DMS79 (cell line): ENCODE measurements around the gene ITGB7.
A peak's percentile ranks its signal among the peaks of the same experiment; 100 is the strongest.

Experiments
- DNase-seq: peaks from one replicate; lab custom pipeline; 2025; lab: John Stamatoyannopoulos, UW

Gene ITGB7

DNA sequence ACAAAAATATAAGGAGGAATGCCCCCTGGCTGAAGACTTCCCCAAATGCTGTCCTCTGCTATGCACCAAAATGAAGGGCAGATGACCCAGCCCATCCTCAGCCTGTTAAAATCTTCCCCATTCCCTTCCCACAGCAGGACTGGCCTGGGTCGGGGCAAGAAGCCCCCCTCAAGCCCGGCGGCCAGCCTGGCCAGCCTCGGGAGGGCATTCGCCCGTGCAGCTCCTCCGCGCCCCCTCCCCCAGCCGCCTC is 24.5 kb upstream of the ITGB7 start:
- DNase-seq = no peak

DNA sequence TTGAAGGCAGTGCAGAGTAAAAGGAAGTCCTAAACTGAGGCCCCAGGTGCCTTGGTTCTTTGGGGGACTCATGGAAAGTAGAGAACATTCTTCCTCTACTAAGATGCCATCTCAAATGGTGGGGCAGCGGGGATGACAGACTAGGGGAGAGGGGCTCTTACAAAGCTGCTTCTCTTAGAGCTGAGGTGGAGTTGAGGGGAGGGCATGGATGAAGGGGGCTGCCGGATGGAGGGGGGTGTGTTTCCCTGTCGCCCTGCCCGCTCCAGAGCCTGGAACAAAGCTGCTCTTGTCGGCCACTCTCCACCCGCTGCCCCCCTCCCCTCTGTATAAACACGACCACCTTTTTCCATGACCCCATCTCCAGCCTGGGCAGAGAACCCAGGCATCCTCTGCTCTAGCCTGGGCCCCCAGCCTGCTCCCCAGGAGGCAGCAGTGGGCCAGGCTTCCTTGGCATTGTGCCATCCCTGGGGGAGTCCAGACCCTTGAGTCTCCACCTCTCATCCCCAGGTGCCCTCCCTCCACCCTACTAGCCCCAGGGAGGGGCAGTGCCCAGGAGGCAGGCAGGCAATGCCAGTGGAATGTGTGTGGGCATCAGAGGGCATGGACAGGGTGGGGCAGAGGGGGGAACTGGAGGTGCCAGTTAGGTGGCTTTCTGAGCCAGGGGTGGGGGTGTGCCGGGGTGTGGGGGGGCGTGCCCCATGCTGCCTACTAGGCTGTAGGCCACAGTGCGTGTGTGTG is 23.2 kb upstream of the ITGB7 start:
- DNase-seq = no peak

DNA sequence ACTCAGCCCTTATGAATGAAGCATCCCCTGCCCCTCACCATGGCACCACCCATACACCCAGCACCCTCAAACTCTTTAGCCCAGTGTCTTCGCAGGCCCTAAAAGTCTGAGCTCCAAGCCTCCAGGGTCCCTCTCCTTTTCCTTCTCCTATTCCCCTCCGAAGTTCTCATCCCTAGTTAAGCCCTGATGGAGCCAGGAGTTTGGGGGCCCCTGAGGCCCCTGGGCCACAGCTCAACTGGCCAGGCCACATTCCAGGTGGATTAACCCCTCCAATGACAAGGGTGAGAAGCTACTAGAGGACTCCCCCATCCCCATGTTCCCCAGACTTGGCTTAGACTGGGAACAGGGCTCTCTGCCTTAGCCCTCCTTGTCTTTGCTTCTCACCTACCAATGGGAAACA is 22.4 kb upstream of the ITGB7 start:
- DNase-seq = no peak

DNA sequence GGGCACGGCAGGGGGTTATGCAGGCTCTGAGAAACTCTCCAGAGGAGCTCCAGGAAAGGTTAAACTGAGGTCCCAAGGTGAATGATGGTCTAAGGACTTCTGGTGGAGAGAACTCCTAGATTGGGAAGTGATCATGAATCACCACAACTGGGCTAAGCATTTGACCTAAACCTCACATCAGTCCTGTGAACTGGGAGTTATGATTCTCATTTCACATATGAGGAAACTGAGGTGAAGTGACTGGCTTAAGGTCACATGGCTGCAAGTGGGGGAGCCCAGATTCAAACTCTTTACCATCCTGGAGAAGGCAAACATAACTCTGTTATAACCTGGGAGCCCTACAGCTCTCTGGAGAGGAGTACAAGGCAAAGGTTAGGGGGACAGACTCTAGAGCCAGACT is 20.8 kb upstream of the ITGB7 start:
- DNase-seq = no peak

DNA sequence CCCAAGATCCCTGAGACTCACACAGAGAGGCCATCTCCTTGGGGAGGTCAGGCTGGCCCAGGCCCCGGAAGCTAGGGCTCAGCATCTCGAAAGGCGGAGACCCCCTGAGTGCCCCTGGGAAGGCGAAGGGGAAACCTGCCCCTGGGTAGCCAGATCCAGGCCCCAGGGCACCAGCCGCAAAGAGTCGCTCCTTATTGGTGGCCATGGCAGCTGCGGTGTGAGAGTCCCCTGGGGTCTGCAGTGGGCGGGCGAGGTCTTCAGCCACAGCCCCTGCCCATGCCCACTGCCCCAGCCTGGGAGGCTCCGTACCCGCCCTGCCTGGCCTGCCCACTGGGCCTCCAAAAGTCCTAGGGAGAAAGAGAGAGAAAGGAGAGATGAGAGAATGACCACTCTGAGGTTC is 20.3 kb upstream of the ITGB7 start:
- no peak for DNase-seq

DNA sequence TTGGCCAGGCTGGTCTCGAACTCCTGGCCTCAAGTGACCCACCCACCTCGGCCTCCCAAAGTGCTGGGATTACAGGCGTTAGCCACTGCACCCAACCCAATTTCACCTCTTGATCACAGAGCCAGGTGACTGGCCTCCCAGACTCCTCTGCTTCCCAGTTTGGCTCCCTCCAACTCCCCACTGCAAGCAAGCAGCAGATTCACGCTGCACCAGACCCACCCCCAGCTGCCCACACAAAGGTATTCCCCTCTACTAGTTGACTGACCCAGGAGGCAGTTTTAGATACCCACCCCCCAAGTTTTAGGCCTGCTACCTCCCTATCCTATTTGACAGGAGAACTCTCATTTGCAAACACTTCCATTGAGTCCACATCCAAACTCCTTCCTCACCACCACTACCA is 19.8 kb upstream of the ITGB7 start:
- no peak for DNase-seq

DNA sequence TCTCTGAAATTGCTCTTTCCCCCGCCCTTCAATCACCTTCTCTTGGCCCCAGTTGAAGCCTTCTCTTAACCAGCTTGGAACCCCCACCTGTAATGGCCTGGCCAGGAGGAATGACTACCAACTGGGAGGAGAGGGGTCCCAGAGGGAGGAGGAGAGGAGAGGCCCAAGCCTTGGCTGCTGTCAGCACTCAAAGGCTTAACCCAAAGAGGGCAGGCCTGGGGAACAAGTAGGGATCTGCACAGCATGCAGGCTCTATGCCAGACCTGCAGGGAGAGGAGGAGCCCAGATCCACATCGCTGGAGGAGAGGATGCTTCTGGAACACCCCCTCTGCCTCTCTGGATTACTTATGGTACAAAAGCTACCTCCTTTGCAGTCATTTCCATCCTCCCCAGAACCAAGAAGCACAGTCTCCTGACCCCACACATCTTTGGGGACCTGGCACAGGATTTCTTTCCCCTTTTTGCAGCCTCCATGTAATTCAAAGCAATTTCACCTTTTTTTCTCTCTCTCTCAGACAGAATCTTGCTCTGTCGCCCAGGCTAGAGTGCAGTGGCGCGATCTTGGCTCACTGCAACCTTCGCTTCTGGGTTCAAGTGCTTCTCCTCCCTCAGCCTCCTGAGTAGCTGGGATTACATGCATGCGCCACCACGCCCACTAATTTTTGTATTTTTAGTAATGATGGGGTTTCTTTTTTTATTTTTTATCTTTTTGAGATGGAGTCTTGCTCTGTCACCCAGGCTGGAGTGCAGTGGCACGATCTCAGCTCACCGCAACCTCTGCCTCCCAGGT is 18.8 kb upstream of the ITGB7 start:
- DNase-seq = no peak

DNA sequence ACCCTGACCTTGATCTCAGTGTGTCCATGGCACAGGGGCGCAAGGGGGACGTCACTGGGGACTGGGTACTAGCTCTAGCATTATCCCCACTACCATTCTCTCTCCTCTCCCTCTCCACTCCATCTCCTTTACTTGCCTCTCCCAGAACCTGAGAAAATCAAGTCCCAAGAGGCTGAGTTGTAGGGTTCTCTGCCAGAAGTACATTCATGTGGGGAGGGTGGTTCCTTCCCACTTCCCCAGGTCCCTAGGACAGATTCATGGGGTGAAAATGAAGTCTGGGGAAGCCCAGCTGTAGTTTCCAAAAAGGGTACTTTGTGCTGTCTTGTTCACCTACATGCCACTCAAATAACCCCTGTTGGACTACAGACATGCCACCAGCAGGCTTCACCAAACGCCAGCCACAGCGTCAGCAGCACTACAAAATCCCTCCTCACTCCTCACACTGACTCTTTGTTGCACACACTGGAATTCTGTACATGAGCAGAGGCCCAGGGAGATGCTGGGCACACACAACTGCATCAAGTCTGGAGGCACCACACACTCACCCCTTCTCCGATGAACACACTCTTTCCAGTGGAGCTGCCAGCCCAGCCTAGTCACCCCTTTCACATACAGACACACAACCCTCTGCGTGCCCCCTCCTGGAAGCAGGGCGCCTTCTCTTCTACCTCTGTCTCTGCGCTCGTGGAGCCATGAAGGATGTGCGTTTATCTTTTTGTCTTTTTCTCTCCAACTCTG is 18.0 kb upstream of the ITGB7 start:
- DNase-seq = no peak

DNA sequence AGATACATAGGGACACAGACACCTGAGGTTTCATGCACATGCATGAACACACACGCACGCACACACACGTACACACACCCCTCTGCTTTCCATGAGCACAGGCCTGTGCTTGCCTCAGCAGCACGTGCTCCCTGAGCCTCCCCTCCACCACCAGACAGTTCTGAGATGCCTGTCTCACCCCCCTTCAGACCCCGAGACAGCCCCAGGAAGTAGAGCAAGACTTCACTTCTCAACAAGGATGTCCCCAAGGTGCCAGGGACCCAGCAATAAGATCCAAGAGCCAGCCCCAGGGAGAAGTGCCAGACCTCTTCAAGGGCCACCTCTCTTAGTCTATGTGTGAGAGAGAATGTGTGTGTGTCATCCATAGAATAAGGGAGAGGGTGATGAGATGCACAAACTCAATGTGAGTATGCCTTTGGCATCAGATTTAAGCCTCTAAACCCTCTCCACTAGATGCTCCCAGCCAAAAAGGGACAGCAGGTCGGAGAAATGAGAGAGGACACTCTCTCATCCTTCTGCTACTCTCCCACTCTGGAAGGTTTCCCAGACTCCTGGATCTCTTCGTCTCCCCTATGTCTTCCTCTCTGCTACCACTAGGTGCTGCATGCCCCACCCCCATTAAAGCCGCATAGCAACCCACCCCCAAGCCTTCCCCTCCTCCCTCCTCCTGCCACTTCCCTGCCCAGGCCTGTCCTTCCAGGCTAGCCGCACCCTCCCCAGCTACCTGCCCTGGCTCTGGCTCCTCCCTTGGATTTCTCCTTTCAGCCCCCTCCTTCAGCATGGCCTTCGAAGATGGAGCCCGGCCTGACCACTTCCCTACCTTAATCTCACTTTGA is 17.2 kb upstream of the ITGB7 start:
- DNase-seq = no peak

DNA sequence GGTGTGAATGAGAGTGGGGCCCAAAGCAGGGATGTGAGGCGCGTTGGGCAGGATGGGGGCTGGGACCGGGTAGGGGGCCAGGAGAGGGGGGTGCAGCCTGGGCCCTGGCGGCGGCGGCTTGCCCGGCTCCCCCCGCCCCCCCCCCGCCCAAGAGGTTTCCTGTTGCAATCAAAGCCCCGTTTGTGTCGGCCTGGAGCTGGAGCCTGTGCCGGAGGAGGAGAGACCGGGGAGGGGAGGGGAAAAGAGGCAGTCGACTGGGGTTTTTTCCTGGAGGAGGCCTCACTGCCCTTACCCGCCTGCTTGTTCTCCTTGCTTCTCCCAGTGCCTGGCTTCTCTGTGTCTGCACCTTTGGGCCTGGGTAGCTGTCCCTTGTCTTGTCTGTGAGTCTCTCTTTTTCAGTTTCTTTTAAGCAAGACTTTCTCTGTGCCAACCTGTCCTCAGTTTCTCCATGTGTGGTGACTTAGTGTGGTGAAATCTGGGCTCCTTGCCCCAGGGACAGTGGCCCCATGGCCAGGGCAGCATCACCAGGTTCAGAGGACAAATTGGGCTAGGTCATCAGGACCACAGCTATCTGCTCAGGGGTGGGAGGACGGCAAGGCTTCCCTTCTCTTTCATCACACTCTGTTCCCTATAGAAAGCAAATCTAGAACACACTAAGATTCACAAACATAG is 16.5 kb upstream of the ITGB7 start:
- no peak for DNase-seq

DNA sequence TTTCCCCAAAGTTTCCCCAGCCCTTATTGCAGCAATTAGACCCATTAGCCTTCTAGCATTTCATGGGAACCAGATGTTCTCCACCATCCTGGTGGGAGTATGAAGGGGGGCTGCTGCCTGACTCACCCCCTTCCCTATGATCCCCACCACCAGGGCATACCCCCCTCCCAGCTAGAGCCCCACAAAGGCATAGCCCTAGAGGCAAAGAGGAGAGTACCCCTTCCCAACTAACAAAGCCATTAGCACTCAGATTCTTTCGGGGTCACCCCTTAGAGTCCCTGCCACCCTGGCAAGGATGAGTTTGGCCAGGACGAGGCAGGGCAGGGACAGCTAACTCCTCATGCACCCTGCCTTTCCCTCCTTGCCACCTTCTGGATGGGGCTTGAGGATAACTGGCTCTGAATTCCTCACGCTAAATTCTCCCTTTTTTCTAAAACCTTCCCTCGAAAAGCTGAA is 15.8 kb upstream of the ITGB7 start:
- no peak for DNase-seq

DNA sequence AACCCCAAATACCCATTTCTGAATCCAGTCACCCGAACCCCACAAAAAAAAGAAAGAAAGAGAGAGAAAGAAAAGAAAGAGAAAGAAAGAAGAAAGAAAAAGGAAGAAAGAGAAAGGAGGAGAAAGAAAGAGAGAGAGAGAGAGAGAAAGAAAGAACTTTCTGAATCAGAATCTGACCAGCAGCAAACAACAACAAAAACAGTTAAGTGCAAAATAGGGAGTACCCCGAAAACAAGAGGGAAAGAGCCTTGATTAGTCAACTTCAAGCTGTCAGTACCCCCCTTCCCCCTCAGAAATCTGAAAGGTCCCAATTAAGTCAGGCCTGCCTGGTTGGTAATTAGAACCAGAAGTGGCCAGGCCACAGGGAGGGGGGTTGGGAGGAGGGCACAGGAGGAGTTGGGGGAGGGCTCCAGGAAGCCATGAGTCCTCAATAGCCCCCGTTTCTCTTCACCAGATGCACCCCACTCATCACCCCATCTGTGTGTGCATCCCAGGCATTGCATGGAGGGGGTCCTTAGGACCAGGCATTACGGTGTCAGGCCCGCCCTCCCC is 15.2 kb upstream of the ITGB7 start:
- DNase-seq = no peak

DNA sequence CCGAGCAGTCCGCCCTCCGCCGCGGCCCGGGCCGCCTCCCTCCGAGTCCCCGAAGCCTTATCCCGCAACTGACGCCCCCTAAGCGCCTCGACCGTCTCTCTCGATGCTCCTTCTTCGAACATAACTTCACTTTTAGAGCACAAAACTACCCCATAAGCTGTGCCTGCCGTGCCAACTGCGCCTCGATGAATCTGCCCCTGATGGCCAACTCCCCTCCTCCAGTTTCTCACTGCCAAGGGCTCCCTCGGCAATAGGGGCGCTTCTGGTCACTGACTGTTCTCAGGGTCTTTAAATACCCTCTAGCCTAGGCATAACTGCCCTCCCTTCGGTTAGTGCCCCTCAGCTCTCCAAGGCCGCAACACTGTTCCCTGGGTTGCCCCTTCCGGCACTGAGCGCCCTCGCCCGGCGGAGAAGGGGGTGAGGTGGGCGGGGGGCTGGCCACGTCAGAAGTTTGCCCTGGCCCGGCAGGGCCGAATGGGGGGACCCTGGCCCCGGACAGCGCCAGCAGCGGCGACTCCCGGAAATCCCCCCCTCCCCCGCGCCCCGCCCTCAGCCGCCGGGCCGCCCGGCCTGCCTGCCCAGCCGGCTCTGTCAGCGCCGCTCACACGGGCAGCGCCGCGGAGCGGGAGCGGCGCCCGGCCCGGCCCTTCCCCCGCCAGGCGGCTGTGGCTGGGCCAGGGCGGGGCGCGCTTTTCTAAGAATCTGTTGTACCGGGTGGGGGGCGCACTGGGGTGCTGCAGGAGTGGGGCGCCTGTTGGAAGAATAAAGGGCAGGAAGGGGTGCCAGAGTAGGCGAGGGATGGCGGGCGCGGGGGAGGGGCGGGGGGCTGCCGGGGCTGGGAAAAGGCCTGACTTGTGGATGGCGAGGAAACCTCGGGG is 14.4 kb upstream of the ITGB7 start:
- no peak for DNase-seq

DNA sequence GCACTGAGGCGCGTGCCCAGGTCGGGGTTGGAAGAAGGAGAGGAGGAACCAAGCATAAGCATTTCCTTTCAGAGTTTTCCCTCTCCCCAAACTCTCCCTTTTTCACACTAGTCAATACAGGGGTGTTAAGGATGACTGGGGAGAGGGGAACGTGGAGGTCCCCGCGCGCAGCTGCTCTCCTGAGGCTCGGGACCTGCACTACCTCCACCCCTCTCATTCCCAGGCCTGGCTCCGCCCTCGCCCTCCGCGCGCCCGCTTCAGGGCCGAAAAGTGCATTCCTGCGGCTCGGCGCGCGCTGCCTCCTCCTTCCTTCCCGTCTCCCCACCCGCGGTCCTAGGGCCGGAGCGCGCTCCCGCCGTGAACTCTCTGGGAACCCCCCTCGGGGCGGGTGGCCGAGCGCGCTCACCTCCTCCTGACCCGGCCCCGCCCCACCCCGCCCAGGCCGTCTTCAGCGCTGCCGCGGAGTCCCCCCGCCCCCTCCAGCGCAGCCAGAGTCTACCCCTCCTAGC is 13.7 kb upstream of the ITGB7 start:
- DNase-seq = peak; percentile 61

DNA sequence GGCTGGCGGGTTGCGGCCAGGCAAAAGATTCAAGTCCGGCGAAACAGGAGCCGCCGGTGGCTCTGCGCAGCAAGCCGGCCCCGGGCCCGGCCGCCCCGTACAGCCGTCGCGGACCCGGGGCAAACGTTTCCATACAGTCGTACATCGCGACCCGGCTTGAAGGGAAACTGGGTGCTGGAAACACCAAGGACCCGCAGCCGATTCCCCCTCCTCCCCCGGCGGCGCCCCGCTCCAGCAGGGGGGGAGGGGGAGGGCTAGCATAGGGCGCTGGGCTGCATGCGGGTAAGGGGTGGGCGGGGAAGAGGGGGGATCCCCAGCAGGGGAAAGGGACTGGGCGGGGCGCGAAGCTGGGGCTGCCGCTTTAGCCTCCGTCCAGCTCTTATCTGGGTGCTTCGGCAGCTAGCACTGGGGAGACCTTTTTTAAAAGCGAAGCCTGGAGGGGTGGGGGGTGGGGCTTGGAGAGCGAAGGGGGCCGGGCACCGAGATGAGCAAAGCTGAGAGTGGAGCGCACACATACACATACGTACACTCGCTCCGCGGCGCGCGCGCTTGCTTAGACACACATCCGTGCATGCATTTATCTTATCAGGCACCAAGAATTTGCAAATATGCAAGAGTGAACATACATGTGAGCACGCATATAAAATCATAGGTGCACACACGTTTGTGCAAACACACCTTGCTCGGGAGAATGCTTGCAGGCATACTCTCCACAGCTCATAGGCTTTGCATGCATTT is 13.1 kb upstream of the ITGB7 start:
- DNase-seq = no peak

DNA sequence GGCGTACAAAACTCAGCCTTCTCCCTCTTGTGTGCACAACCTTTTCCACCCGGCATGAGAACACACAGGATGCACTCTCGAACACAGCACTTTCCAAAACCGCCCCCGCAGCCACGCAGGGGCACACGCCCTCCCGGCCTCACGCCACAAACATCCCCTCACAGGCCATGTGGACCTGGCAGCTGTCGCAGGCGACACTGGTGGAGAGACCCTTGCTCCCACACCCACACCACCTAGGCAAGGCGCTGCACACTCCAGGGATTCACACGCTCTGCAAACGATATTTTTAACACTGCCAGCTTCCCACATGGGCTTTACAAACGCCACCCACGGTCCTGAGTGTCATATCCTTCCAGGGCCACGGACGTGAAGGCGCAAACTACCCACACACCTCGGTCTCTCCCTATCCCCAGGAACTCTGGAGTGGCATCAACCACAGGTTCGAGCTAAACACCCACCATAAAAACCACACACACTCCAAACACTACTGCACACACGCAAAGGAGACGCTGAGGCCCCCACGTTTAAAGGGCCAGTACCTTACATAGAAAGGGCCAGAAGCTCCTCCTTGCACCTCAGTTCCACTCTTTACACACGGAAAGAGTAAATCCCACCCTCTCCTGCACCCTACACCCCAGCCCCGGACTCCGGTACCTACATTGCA is 12.4 kb upstream of the ITGB7 start:
- DNase-seq = no peak

DNA sequence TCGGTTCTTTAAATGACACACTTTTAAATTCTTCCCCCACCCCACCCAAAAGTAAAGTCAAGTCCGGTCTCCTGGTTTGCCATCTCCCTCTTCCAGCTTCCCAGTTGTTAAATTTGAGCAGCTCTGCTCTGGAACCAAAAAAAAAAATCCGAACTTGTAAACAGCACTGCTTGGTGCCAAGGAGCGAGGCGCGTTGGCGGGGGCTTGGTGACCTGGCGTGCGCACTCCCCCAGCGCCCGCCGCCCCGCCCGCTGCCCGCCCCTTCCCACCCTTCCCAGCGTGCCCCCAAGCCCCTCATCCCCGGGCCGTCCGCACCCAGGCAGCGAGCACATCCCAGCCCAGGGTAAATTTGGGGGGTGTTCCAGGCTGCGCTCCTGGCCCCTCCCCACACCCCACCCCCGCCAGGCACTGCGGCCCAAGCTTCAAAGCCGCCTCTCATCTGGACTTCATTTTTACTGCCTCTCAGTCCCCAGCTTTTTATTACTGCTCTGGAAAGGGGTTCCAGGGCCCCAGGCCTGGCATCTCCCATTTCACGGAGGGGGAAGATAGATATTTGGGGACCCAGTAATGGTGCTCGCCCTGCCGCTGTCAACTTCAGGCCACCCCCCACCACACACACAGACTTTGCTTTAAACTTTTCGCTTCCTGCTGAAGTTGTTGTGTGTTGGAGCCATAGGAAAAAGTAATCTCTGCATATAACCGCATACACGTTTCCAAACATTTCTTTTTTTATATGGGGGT is 11.7 kb upstream of the ITGB7 start:
- no peak for DNase-seq

DNA sequence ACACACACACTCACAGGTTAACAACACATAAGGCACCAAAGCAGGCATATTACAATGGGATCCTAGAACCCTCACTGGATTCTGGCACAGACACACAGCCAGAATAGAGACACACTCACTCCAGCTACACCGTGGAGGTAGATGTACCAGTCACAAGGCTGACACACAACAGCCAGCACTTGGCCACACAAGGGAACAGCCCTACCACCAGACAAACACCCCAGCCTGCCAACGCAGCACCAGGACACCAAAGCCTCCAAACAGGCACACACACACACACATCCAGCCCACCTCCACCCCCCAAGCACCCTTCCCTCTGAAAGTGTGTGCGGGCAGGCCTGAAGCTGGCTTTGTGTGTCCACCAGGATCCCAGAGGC is 10.9 kb upstream of the ITGB7 start:
- no peak for DNase-seq
